ENCODE results near the gene SYMPK. TPM values are rescaled to one million over a fixed set of nuclear protein-coding genes. Genes with fewer than 3 reads are reported as not detected.
A peak's percentile ranks its signal among the peaks of the same experiment; 100 is the strongest.

SYMPK gene
- total and polyA plus RNA-seq, 2 donors from 2014 or later = 61.5 to 77.4 TPM

DNA sequence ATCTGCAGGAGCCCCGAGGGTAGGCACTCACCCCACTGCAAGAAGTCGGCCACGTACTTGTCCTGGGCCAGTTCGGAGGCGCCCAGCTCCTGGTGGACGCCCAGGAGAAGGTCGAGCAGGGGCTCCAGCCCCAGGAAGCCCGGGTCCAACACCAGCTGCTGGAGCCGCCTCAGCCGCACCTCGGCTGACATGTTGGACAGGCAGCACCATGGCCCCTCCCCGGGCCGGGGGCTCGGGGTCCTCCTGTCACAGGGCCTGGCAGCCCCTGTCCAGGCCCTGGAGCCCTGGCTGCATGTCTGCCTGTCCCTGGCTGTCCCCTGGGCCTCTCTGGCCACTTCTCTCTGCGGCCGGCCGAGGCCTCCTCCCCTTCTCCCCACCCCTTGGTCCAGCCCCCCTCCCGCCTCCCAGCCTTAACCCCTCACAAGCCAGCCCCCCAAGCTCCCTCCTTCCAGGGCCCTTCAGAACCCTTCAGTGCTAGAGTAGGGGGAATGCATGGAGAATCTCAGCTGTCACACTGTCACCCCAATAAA lies 80.7 kb downstream of the SYMPK start, which contains the start of gene DMPK:
Gene DMPK, minus strand, starts transcription at position 329 of the 530 bp plus-strand sequence. Its CDS starts 138 bp downstream, at position 191.
- TF ChIP-seq, protein P1, sequence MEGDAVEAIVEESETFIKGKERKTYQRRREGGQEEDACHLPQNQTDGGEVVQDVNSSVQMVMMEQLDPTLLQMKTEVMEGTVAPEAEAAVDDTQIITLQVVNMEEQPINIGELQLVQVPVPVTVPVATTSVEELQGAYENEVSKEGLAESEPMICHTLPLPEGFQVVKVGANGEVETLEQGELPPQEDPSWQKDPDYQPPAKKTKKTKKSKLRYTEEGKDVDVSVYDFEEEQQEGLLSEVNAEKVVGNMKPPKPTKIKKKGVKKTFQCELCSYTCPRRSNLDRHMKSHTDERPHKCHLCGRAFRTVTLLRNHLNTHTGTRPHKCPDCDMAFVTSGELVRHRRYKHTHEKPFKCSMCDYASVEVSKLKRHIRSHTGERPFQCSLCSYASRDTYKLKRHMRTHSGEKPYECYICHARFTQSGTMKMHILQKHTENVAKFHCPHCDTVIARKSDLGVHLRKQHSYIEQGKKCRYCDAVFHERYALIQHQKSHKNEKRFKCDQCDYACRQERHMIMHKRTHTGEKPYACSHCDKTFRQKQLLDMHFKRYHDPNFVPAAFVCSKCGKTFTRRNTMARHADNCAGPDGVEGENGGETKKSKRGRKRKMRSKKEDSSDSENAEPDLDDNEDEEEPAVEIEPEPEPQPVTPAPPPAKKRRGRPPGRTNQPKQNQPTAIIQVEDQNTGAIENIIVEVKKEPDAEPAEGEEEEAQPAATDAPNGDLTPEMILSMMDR (IDR thresholded peaks at IDR 0.05; ENCODE audit: borderline replicate concordance, extremely low read depth, insufficient read depth) = no peak
- Histone ChIP-seq H3K9me3 (ENCODE audit: control insufficient read depth in 2 of 3, insufficient read depth in 1 of 3, low read length in 3 of 3) (no peaks in the 10 kb centered on the region), H3K4me1 (ENCODE audit: control insufficient read depth in 2 of 3, insufficient read depth in 2 of 3, low read depth in 1 of 3, low read length in 3 of 3) (peaks cover 0 to 24% (median 0%) of the 10 kb centered on the region in 3 donors), H3K27me3 (ENCODE audit: control insufficient read depth, insufficient read depth, low read length) (no peaks in the 10 kb centered on the region), H3K27ac (ENCODE audit: low read depth in 2 of 2, low read length in 2 of 2) (peak within 1 kb of the TSS; percentile 51 to 61), H3K36me3 (ENCODE audit: control insufficient read depth in 2 of 3, insufficient read depth in 3 of 3, low read length in 3 of 3) (peaks cover 0 to 5% (median 3%) of the 10 kb centered on the region in 3 donors), H3K9ac (ENCODE audit: low read length in 3 of 3) (peak within 1 kb of the TSS in 1 of 3 donors; percentile 40), H3K4me3 (ENCODE audit: low read length in 3 of 3) (peak within 1 kb of the TSS in 1 of 3 donors; percentile 32)
- DNase-seq = peak in 2 of 5 donors; percentile 27 to 92
- no peak for FAIRE-seq
- intact Hi-C loops (cut with DNase I) = no loop called here

DNA sequence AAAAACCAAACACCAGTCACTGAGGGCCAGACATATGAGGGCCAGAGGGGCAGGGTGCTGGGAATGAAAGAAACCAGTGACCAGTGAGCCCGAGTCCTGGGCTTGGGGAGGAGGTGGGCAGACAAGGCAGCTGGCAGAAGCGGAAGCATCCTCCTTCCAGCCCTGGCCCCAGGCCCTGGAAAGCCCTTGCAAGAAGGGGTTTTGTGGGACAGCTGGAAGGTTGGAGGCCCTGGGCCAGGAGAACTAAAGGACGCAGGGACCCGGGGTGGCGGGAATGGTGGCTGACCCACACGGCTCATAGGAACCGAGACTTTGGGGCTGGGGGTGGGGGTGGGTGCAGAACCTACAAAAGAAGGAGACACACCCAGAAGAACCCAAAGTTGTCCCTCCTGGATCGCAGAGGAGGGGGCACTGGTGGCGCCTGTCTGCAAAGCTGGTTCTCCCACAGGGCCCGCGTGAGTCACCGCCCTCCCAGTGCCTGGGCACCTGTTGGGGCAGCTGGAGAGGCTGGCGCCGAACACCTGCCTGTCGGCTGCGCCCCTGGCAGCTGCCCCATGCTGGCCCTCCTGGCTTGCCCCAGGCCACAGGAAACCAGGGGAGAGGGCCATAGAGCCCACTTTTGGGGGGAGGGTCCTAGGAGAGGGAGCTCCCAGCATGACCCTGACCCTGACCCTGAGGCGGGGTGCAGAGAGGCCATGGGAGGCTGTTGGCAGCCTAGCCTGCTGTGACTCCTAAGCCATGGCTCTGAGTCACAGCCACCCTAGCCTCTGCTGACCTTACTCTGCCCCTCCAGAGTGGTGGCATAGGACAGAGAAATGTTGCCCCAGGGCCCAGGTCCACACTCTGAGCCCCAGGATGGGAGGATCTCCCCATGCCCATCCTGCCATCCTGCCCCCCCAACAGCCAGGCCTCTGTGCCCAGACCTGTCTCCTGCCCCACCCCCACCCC lies 81.5 kb downstream of the SYMPK start:
- H3K9me3 ChIP-seq (ENCODE audit: control insufficient read depth in 2 of 3, insufficient read depth in 1 of 3, low read length in 3 of 3) = no peaks in the 10 kb centered on the region
- peaks cover 0 to 5% (median 0%) of the 10 kb centered on the region in 3 donors for H3K36me3 ChIP-seq (ENCODE audit: control insufficient read depth in 2 of 3, insufficient read depth in 3 of 3, low read length in 3 of 3)
- H3K9ac ChIP-seq (ENCODE audit: low read length in 3 of 3) = peak overlapping the region in 1 of 3 donors; percentile 22
- H3K4me1 ChIP-seq (ENCODE audit: control insufficient read depth in 2 of 3, insufficient read depth in 2 of 3, low read depth in 1 of 3, low read length in 3 of 3) = peaks cover 0 to 24% (median 0%) of the 10 kb centered on the region in 3 donors
- H3K27me3 ChIP-seq (ENCODE audit: control insufficient read depth, insufficient read depth, low read length) = no peaks in the 10 kb centered on the region
- TF ChIP-seq, protein P1 (IDR thresholded peaks at IDR 0.05; ENCODE audit: borderline replicate concordance, extremely low read depth, insufficient read depth) = no peak
- DNase-seq (peak in 2 of 5 donors; percentile 66 to 83), FAIRE-seq (no peak)
- peak overlapping the region in 1 of 3 donors; percentile 32 for H3K4me3 ChIP-seq (ENCODE audit: low read length in 3 of 3)
- intact Hi-C loops (cut with DNase I) = no loop called here
- H3K27ac ChIP-seq (ENCODE audit: low read depth in 2 of 2, low read length in 2 of 2) = peak overlapping the region in 1 of 2 donors; percentile 61

DNA sequence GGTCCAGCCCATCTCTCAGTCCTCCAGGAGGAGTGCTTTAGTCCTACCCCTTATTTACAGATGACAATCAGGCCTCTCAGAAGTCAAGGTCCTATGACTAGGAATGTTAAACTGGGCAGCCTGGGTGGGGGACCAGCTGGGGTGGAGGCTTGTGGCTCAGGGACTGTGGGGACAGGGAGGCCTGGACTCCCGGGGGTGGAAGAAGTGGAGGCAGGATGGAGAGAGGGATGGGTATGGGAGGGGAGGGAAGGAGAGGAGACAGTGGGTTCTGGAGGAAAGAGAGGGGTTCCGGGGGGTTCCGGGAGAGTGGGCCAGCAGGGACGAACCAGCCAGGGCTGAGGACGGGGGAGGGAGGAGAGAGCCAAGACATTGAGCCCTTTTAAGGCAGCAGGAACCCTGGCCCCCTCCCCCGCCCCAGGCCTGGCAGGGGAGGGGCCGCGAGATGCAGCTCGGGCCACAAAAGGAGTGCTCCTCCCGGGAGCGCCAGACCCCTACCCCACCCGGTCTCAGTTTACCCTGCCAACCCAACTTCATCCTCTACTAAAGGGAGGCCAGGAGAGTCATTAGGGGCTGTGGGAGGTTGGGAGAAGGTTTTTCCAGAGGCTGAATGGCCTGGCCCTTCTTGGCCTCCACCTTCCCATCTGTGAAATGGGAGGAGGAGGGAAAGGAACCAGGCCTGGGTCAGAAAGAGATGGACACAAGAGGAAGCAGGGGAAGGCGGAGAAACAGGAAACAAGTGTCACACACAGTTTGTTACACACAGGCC lies 82.3 kb downstream of the SYMPK start:
- Histone ChIP-seq H3K9me3 (ENCODE audit: control insufficient read depth in 2 of 3, insufficient read depth in 1 of 3, low read length in 3 of 3) (no peaks in the 10 kb centered on the region), H3K27ac (ENCODE audit: low read depth in 2 of 2, low read length in 2 of 2) (no peak overlapping the region), H3K27me3 (ENCODE audit: control insufficient read depth, insufficient read depth, low read length) (no peaks in the 10 kb centered on the region), H3K4me3 (ENCODE audit: low read length in 3 of 3) (peak overlapping the region in 1 of 3 donors; percentile 32), H3K4me1 (ENCODE audit: control insufficient read depth in 2 of 3, insufficient read depth in 2 of 3, low read depth in 1 of 3, low read length in 3 of 3) (peaks cover 0 to 24% (median 0%) of the 10 kb centered on the region in 3 donors), H3K36me3 (ENCODE audit: control insufficient read depth in 2 of 3, insufficient read depth in 3 of 3, low read length in 3 of 3) (peaks cover 0 to 5% (median 0%) of the 10 kb centered on the region in 3 donors), H3K9ac (ENCODE audit: low read length in 3 of 3) (peak overlapping the region in 1 of 3 donors; percentile 22)
- TF ChIP-seq, protein P1 (IDR thresholded peaks at IDR 0.05; ENCODE audit: borderline replicate concordance, extremely low read depth, insufficient read depth) = no peak
- peak in 1 of 5 donors; percentile 66 for DNase-seq
- intact Hi-C loops (cut with DNase I) = no loop called here
- no peak for FAIRE-seq
